Measurements from ENCODE around the gene SORBS1.

SORBS1 gene

GRCh38 chr10:95578619-95579018, 17.4 kb upstream of the SORBS1 start:
- in situ Hi-C loops (cut with HindIII; ENCODE audit: low sequenced_read_pairs), result no loop called here
- TF ChIP-seq CTCF (IDR thresholded peaks at IDR 0.05; ENCODE audit: low read depth, low read length), result no peak
- no peak overlapping the region for H3K4me3 ChIP-seq (ENCODE audit: low read depth, low read length)
- no peak for DNase-seq (ENCODE audit: low read depth, low spot score)

GRCh38 chr10:95574649-95575365, 13.6 kb upstream of the SORBS1 start:
- in situ Hi-C loops (cut with HindIII; ENCODE audit: low sequenced_read_pairs), result no loop called here
- no peak for DNase-seq (ENCODE audit: low read depth, low spot score)
- no peak overlapping the region for H3K4me3 ChIP-seq (ENCODE audit: low read depth, low read length)
- TF ChIP-seq CTCF (IDR thresholded peaks at IDR 0.05; ENCODE audit: low read depth, low read length), result no peak

- no peak for DNase-seq (ENCODE audit: low read depth, low spot score)
- in situ Hi-C loops (cut with HindIII; ENCODE audit: low sequenced_read_pairs), result no loop called here
These were observed 12.9 kb upstream of the SORBS1 start for GRCh38 chr10:95573964-95574604.

GRCh38 chr10:95573527-95573926, 12.4 kb upstream of the SORBS1 start:
- no peak for TF ChIP-seq CTCF (IDR thresholded peaks at IDR 0.05; ENCODE audit: low read depth, low read length)
- no peak for DNase-seq (ENCODE audit: low read depth, low spot score)
- in situ Hi-C loops (cut with HindIII; ENCODE audit: low sequenced_read_pairs), result no loop called here
- H3K4me3 ChIP-seq (ENCODE audit: low read depth, low read length), result no peak overlapping the region

More at GRCh38 chr10:95573964-95574604, 12.9 kb upstream of the SORBS1 start:
- TF ChIP-seq CTCF (IDR thresholded peaks at IDR 0.05; ENCODE audit: low read depth, low read length), result no peak
- no peak overlapping the region for H3K4me3 ChIP-seq (ENCODE audit: low read depth, low read length)

GRCh38 chr10:95572131-95572820, 11.1 kb upstream of the SORBS1 start:
- TF ChIP-seq CTCF (IDR thresholded peaks at IDR 0.05; ENCODE audit: low read depth, low read length), result no peak
- H3K4me3 ChIP-seq (ENCODE audit: low read depth, low read length), result no peak overlapping the region
- no peak for DNase-seq (ENCODE audit: low read depth, low spot score)
- in situ Hi-C loops (cut with HindIII; ENCODE audit: low sequenced_read_pairs), result no loop called here

GRCh38 chr10:95571390-95571789, 10.2 kb upstream of the SORBS1 start:
- H3K4me3 ChIP-seq (ENCODE audit: low read depth, low read length), result no peak overlapping the region
- no peak for TF ChIP-seq CTCF (IDR thresholded peaks at IDR 0.05; ENCODE audit: low read depth, low read length)
- in situ Hi-C loops (cut with HindIII; ENCODE audit: low sequenced_read_pairs), result no loop called here
- no peak for DNase-seq (ENCODE audit: low read depth, low spot score)

All from astrocyte of the spinal cord (primary cell).